Sigmoid colon (tissue), 7 donors: Measurements from ENCODE around the gene TMEM61. TPM values are rescaled to one million over a fixed set of nuclear protein-coding genes. Genes with fewer than 3 reads are reported as not detected.

Experiments used
- DNase-seq: peaks from one replicate; pipeline ENCODE4 v3.0.0-alpha.2; 2019
- H3K27ac ChIP-seq, 4 donors: fragments of 200-600 bp; sonication (generic); one replicate each; pipeline ENCODE4 v1.5.1; 2016 to 2019; ENCODE audit warnings: mild to moderate bottlenecking in 1 of 4
- H3K27me3 ChIP-seq, 3 donors: fragments of 200-600 bp; sonication (generic); one replicate each; pipeline ENCODE4 v1.5.1; 2019; ENCODE audit warnings: mild to moderate bottlenecking in 1 of 3
- H3K36me3 ChIP-seq, 4 donors: fragments of 200-600 bp; sonication (generic); one replicate each; pipeline ENCODE4 v1.5.1; 2016 to 2019
- H3K4me1 ChIP-seq, 4 donors: fragments of 200-600 bp; sonication (generic); one replicate each; pipeline ENCODE4 v1.5.1; 2017 to 2019
- H3K4me3 ChIP-seq, 4 donors: fragments of 200-600 bp; sonication (generic); one replicate each; pipeline ENCODE4 v1.5.1; 2017 to 2019; ENCODE audit warnings: mild to moderate bottlenecking in 2 of 4, moderate library complexity in 1 of 4
- H3K9me3 ChIP-seq, 4 donors: fragments of 200-600 bp in 3 of 4; sonication (generic) in 3 of 4; one replicate each; pipeline versions ENCODE4 v1.5.1 to v1.6.1; 2013 to 2019
- EP300 ChIP-seq, 4 donors: sonication (generic); formaldehyde crosslinking; IDR thresholded peaks; one replicate each; pipeline ENCODE4 v1.6.1; 2017; ENCODE audit warnings: antibody characterized with exemption in 4 of 4
- POLR2A ChIP-seq, 2 donors: fragments of 450-650 bp; IDR thresholded peaks; one replicate each; pipeline ENCODE4 v1.6.1; 2016; ENCODE audit warnings: antibody characterized with exemption in 2 of 2, mild to moderate bottlenecking in 2 of 2, moderate library complexity in 2 of 2
- POLR2AphosphoS5 ChIP-seq, 4 donors: sonication (generic); formaldehyde crosslinking; IDR thresholded peaks; one replicate each; pipeline ENCODE4 v1.6.1; 2017; ENCODE audit warnings: antibody characterized with exemption in 4 of 4
- WGBS, 2 donors: extraction: QIAGEN DNeasy Blood & Tissue Kit; methylation state at CpG; one replicate each; pipeline ENCODE4 v1.1.7; 2013; 5-methylcytosine and 5-hydroxymethylcytosine counted together
- intact Hi-C: fragments of 100-400 bp; cut with DNase I; formaldehyde crosslinking; loops from one replicate; pipeline ENCODE4 v1.15.1; 2023
- polyA plus RNA-seq, 3 donors: library from polyadenylated mRNA; stranded (reverse); fragments of 200-250 nt; gene quantifications; one replicate each; pipeline ENCODE4 v1.2.3, GENCODE V29; 2013
- total RNA-seq, 4 donors: library from RNA; depleted of rRNA; stranded (reverse); fragments of >200 nt; gene quantifications; one replicate each; pipeline ENCODE4 v1.1.0, GENCODE V29; 2016
- TF ChIP-seq, protein P1 (sequence below), 4 experiments: fragments of 450-650 bp in 3 of 4; fragments of 200-600 bp in 1 of 4; IDR thresholded peaks; one replicate each; pipeline ENCODE4 v1.5.1; 2016 to 2019; ENCODE audit warnings: antibody characterized with exemption in 4 of 4, mild to moderate bottlenecking in 3 of 4, moderate library complexity in 2 of 4
- donor health status: healthy with polysubstance abuse.
- donor health status: Bipolar disorder and iron deficiency.
- donor health status: healthy.

Gene TMEM61
- total and polyA plus RNA-seq, 7 donors, result 0.41 to 15.3 (median 12.6) TPM; not detected in 2

DNA sequence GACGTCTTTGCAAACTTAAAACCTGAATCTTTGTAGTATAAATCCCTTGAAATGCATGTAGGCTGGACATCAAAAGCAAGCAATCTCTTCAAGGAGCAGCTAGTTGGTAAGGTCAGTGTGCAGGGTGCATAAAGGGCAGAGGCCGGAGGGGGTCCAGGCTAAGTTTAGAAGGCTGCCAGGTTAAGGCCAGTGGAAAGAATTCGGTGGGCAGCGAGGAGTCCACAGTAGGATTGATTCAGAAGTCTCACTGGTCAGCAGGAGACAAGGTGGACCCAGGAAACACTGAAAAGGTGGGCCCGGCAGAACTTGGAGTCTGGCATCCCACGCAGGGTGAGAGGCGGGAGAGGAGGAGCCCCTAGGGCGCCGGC lies 58.5 kb downstream of the TMEM61 start:
- no peak for TF ChIP-seq POLR2A (IDR thresholded peaks at IDR 0.05)
- TF ChIP-seq, protein P1, sequence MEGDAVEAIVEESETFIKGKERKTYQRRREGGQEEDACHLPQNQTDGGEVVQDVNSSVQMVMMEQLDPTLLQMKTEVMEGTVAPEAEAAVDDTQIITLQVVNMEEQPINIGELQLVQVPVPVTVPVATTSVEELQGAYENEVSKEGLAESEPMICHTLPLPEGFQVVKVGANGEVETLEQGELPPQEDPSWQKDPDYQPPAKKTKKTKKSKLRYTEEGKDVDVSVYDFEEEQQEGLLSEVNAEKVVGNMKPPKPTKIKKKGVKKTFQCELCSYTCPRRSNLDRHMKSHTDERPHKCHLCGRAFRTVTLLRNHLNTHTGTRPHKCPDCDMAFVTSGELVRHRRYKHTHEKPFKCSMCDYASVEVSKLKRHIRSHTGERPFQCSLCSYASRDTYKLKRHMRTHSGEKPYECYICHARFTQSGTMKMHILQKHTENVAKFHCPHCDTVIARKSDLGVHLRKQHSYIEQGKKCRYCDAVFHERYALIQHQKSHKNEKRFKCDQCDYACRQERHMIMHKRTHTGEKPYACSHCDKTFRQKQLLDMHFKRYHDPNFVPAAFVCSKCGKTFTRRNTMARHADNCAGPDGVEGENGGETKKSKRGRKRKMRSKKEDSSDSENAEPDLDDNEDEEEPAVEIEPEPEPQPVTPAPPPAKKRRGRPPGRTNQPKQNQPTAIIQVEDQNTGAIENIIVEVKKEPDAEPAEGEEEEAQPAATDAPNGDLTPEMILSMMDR (IDR thresholded peaks at IDR 0.05), result no peak
- no peak for TF ChIP-seq POLR2AphosphoS5 (IDR thresholded peaks at IDR 0.05)
- TF ChIP-seq EP300 (IDR thresholded peaks at IDR 0.05), result no peak
- Histone ChIP-seq H3K27ac (no peak overlapping the region), H3K9me3 (no peaks in the 10 kb centered on the region), H3K4me1 (peaks cover 0 to 15% (median 11%) of the 10 kb centered on the region in 4 donors), H3K36me3 (no peaks in the 10 kb centered on the region), H3K4me3 (no peak overlapping the region), H3K27me3 (peaks cover 0 to 58% (median 32%) of the 10 kb centered on the region in 3 donors)
- intact Hi-C loops, result no loop called here
- WGBS, 2 donors, result 35 to 40% methylated on average over 9 of the region's 9 CpGs
- DNase-seq, result no peak

DNA sequence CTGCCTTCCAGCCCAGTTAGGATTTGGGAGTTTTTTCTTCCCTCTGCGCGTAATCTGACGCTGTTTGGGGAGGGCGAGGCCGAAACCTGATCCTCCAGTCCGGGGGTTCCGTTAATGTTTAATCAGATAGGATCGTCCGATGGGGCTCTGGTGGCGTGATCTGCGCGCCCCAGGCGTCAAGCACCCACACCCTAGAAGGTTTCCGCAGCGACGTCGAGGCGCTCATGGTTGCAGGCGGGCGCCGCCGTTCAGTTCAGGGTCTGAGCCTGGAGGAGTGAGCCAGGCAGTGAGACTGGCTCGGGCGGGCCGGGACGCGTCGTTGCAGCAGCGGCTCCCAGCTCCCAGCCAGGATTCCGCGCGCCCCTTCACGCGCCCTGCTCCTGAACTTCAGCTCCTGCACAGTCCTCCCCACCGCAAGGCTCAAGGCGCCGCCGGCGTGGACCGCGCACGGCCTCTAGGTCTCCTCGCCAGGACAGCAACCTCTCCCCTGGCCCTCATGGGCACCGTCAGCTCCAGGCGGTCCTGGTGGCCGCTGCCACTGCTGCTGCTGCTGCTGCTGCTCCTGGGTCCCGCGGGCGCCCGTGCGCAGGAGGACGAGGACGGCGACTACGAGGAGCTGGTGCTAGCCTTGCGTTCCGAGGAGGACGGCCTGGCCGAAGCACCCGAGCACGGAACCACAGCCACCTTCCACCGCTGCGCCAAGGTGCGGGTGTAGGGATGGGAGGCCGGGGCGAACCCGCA lies 59.1 kb downstream of the TMEM61 start, which contains the start of gene PCSK9:
Gene PCSK9 (plus strand): TSS at position 207 of the 741 bp plus-strand sequence. CDS start 290 bp downstream, at position 497.
- H3K36me3 ChIP-seq, result no peaks in the 10 kb centered on the region
- 1 to 4% methylated on average over 67 of the region's 67 CpGs for whole genome bisulfite sequencing, 2 donors
- H3K4me1 ChIP-seq, result peaks cover 0 to 15% (median 11%) of the 10 kb centered on the region in 4 donors
- no peak for DNase-seq
- H3K27me3 ChIP-seq, result peaks cover 0 to 52% (median 32%) of the 10 kb centered on the region in 3 donors
- no peak within 1 kb of the TSS for H3K27ac ChIP-seq
- intact Hi-C loops, result no loop called here
- H3K4me3 ChIP-seq, result peak within 1 kb of the TSS in 1 of 4 donors; percentile 6
- TF ChIP-seq POLR2AphosphoS5 (IDR thresholded peaks at IDR 0.05) (no peak), POLR2A (IDR thresholded peaks at IDR 0.05) (no peak), EP300 (IDR thresholded peaks at IDR 0.05) (no peak)
- TF ChIP-seq, protein P1 (IDR thresholded peaks at IDR 0.05), result no peak
- no peaks in the 10 kb centered on the region for H3K9me3 ChIP-seq

GRCh38 chr1:55040083-55040932 lies 59.9 kb downstream of the TMEM61 start:
- DNase-seq, result no peak
- 5 to 21% methylated on average over 49 of the region's 49 CpGs for WGBS, 2 donors
- H3K9me3 ChIP-seq, result no peaks in the 10 kb centered on the region
- peak overlapping the region in 1 of 4 donors; percentile 6 for H3K4me3 ChIP-seq
- no peaks in the 10 kb centered on the region for H3K36me3 ChIP-seq
- intact Hi-C loops, result no loop called here
- peaks cover 0 to 49% (median 27%) of the 10 kb centered on the region in 3 donors for H3K27me3 ChIP-seq
- H3K4me1 ChIP-seq, result peaks cover 0 to 15% (median 11%) of the 10 kb centered on the region in 4 donors
- TF ChIP-seq POLR2A (IDR thresholded peaks at IDR 0.05), result no peak
- no peak for TF ChIP-seq POLR2AphosphoS5 (IDR thresholded peaks at IDR 0.05)
- TF ChIP-seq, protein P1 (IDR thresholded peaks at IDR 0.05), result no peak
- no peak for TF ChIP-seq EP300 (IDR thresholded peaks at IDR 0.05)
- H3K27ac ChIP-seq, result no peak overlapping the region

DNA sequence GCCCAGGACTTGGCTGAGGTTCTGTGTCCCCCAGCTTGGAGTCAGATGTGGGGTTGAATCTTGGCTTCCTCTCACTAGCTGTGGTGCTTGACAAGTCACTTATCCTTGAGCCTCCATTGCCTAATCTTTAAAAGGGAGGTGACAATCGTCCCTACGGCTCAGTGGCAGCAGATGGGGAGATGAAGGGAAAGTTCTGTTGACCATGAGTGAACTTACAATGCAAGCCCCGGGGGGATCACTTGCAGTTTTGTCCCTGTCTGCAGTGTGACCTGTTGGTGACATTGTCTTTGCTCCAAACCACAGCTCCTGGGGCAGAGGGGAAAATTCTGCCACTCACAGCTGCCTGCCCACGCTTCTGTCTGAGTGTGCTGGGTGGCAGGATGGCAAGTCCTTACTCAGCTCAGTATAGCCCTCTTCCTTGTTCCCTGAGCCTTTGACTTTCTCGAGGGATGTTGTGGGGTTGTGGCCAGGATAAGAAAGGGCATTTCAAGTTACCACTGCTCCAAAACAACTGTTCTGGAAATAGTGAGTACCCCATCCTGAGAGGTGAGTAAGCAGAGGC lies 60.6 kb downstream of the TMEM61 start:
- peaks cover 0 to 15% (median 10%) of the 10 kb centered on the region in 4 donors for H3K4me1 ChIP-seq
- 38 to 63% methylated on average over 5 of the region's 5 CpGs for WGBS, 2 donors
- H3K36me3 ChIP-seq, result no peaks in the 10 kb centered on the region
- no peaks in the 10 kb centered on the region for H3K9me3 ChIP-seq
- no peak overlapping the region for H3K27ac ChIP-seq
- intact Hi-C loops, result no loop called here
- H3K4me3 ChIP-seq, result no peak overlapping the region
- DNase-seq, result no peak
- peaks cover 0 to 42% (median 27%) of the 10 kb centered on the region in 3 donors for H3K27me3 ChIP-seq
- TF ChIP-seq, protein P1 (IDR thresholded peaks at IDR 0.05), result no peak
- TF ChIP-seq EP300 (IDR thresholded peaks at IDR 0.05), result no peak
- TF ChIP-seq POLR2A (IDR thresholded peaks at IDR 0.05), result no peak
- TF ChIP-seq POLR2AphosphoS5 (IDR thresholded peaks at IDR 0.05), result no peak
